DND-41 (cell line): Measurements from ENCODE around the gene PTMA.

Experiments
- CTCF ChIP-seq: IDR thresholded peaks from 2 replicates; pipeline ENCODE4 v1.5.1; 2012; ENCODE audit warnings: borderline replicate concordance, low read length, moderate library complexity, mild to moderate bottlenecking; ENCODE audit not compliant: poor library complexity, severe bottlenecking; ENCODE audit errors: extremely low read depth
- EZH2 ChIP-seq: IDR thresholded peaks from 3 replicates; pipeline ENCODE4 v1.6.1; 2012; ENCODE audit warnings: borderline replicate concordance, low read depth, mild to moderate bottlenecking, moderate library complexity, low read length, inconsistent platforms; ENCODE audit not compliant: severe bottlenecking

GRCh38 chr2:231680992-231681852 lies 27.1 kb upstream of the PTMA start:
- TF ChIP-seq CTCF (no peak), EZH2 (no peak)
